ENCODE results near the gene WWC2. TPM values are rescaled to one million over a fixed set of nuclear protein-coding genes. Genes with fewer than 3 reads are reported as not detected.

The WWC2 gene
- total and polyA plus RNA-seq, 3 experiments from 2014 or later = 0.80 to 1.7 (median 0.85) TPM

- Histone ChIP-seq H3K9me3 (ENCODE audit: low read length) (no peaks in the 10 kb centered on the region), H3K27ac (ENCODE audit: low read depth, low read length) (no peak overlapping the region), H3K4me1 (ENCODE audit: insufficient read depth, low read length) (no peaks in the 10 kb centered on the region), H3K36me3 (ENCODE audit: insufficient read depth, low read length) (no peaks in the 10 kb centered on the region), H3K27me3 (ENCODE audit: insufficient read depth, low read length, poor library complexity, severe bottlenecking) (no peaks in the 10 kb centered on the region), H3K4me3 (ENCODE audit: low read length) (no peak overlapping the region)
- no peak overlapping the region for H3K4me3 Mint-ChIP-seq
- H3K9me3 Mint-ChIP-seq = no peaks in the 10 kb centered on the region
- CTCF ChIA-PET = no interaction called here
- POLR2A ChIA-PET = no interaction called here
- H3K36me3 Mint-ChIP-seq = no peaks in the 10 kb centered on the region
- no peaks in the 10 kb centered on the region for H3K4me1 Mint-ChIP-seq
- no peak overlapping the region for H3K27ac Mint-ChIP-seq
- no peak for DNase-seq
- H3K27me3 Mint-ChIP-seq = peaks cover 4 to 30% of the 10 kb centered on the region in 2 donors
These were observed 257.2 kb downstream of the WWC2 start for GRCh38 chr4:183356173-183356830.

DNA sequence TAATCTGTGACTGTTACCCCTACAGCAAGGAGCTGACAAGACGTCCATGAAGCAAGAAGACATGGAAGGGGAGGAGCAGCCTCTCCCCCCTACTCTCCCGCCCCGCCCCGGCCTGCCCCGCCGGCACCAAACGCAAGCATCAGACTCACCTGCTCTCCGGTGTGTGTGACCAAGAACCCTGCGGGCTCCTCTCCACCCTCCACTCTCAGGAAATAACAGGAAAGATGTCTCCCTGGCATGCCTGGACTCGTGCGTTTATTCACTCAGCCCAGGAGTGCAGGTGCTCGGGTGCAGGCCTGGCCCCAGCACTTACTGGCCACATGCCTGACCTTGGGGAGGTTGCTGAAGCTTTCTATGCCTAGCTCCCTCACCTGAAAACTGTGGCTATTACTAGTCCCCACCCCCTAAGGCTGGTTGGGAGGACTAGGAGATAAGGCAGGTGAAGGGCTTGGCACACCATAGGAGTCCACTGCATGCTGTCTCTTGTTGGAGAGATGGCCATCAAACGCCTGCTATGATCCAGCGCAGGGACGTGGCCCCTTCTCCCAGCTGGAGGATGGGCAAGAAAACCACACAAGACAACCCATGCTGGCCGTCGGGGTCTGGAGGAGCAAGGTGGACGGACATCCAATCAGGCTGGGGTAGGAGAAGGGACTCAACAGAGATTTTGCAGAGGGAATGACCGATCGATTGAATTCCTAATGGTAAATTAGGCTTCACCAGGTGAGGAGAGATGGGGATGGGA lies 258.0 kb downstream of the WWC2 start:
- H3K9me3 ChIP-seq (ENCODE audit: low read length) = no peaks in the 10 kb centered on the region
- Mint-ChIP-seq H3K9me3 (no peaks in the 10 kb centered on the region), H3K27me3 (peaks cover 4 to 26% of the 10 kb centered on the region in 2 donors), H3K4me3 (no peak overlapping the region), H3K36me3 (no peaks in the 10 kb centered on the region), H3K4me1 (no peaks in the 10 kb centered on the region), H3K27ac (no peak overlapping the region)
- POLR2A ChIA-PET = no interaction called here
- no peaks in the 10 kb centered on the region for H3K27me3 ChIP-seq (ENCODE audit: insufficient read depth, low read length, poor library complexity, severe bottlenecking)
- no peak overlapping the region for H3K4me3 ChIP-seq (ENCODE audit: low read length)
- CTCF ChIA-PET = no interaction called here
- no peak for DNase-seq
- H3K4me1 ChIP-seq (ENCODE audit: insufficient read depth, low read length) = no peaks in the 10 kb centered on the region
- H3K36me3 ChIP-seq (ENCODE audit: insufficient read depth, low read length) = no peaks in the 10 kb centered on the region
- no peak overlapping the region for H3K27ac ChIP-seq (ENCODE audit: low read depth, low read length)

GRCh38 chr4:183358215-183358755 lies 259.2 kb downstream of the WWC2 start:
- no peaks in the 10 kb centered on the region for H3K36me3 ChIP-seq (ENCODE audit: insufficient read depth, low read length)
- Mint-ChIP-seq H3K36me3 (no peaks in the 10 kb centered on the region), H3K27ac (peak overlapping the region in 1 of 8 donors; percentile 66), H3K4me1 (no peaks in the 10 kb centered on the region), H3K9me3 (no peaks in the 10 kb centered on the region), H3K4me3 (no peak overlapping the region), H3K27me3 (peaks cover 4 to 27% of the 10 kb centered on the region in 2 donors)
- DNase-seq = no peak
- no peaks in the 10 kb centered on the region for H3K4me1 ChIP-seq (ENCODE audit: insufficient read depth, low read length)
- H3K27ac ChIP-seq (ENCODE audit: low read depth, low read length) = no peak overlapping the region
- H3K9me3 ChIP-seq (ENCODE audit: low read length) = no peaks in the 10 kb centered on the region
- H3K4me3 ChIP-seq (ENCODE audit: low read length) = no peak overlapping the region
- CTCF ChIA-PET = no interaction called here
- H3K27me3 ChIP-seq (ENCODE audit: insufficient read depth, low read length, poor library complexity, severe bottlenecking) = no peaks in the 10 kb centered on the region
- POLR2A ChIA-PET = no interaction called here

- Mint-ChIP-seq H3K36me3 (no peaks in the 10 kb centered on the region), H3K27me3 (peaks cover 2 to 28% of the 10 kb centered on the region in 2 donors), H3K9me3 (no peaks in the 10 kb centered on the region), H3K4me3 (no peak overlapping the region), H3K27ac (no peak overlapping the region), H3K4me1 (no peaks in the 10 kb centered on the region)
- no peaks in the 10 kb centered on the region for H3K4me1 ChIP-seq (ENCODE audit: insufficient read depth, low read length)
- POLR2A ChIA-PET = no interaction called here
- no peaks in the 10 kb centered on the region for H3K9me3 ChIP-seq (ENCODE audit: low read length)
- no peak for DNase-seq
- H3K27me3 ChIP-seq (ENCODE audit: insufficient read depth, low read length, poor library complexity, severe bottlenecking) = no peaks in the 10 kb centered on the region
- H3K4me3 ChIP-seq (ENCODE audit: low read length) = no peak overlapping the region
- H3K27ac ChIP-seq (ENCODE audit: low read depth, low read length) = no peak overlapping the region
- H3K36me3 ChIP-seq (ENCODE audit: insufficient read depth, low read length) = no peaks in the 10 kb centered on the region
- CTCF ChIA-PET = interaction anchor here (2.3 kb wide), 1 partner anchor 47 kb away, joined by 6 read pairs; no protein-coding TSS in a partner anchor
These were observed 261.3 kb downstream of the WWC2 start for GRCh38 chr4:183360161-183360919.

DNA sequence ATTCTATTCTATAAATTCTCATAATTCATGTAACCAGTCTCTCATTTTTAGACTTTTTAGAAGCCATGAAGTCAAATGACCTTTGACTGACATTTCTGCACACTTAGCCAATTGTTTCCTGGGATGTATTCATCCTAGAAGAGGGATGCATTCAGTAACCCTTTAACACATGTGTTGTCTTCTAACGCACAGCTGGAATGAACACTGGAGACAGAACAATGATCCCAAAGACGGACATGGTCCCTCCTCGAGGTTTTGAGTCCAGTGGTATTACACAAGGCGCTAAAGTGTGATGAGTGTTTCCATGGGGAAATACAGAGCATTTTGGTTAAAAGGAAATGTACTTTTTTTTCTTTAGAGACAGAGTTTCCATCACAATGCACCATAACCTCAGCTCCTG lies 263.0 kb downstream of the WWC2 start:
- no peak overlapping the region for H3K27ac ChIP-seq (ENCODE audit: low read depth, low read length)
- H3K4me1 ChIP-seq (ENCODE audit: insufficient read depth, low read length) = no peaks in the 10 kb centered on the region
- no peaks in the 10 kb centered on the region for H3K4me1 Mint-ChIP-seq
- DNase-seq = no peak
- POLR2A ChIA-PET = no interaction called here
- H3K4me3 Mint-ChIP-seq = no peak overlapping the region
- H3K9me3 ChIP-seq (ENCODE audit: low read length) = no peaks in the 10 kb centered on the region
- H3K9me3 Mint-ChIP-seq = no peaks in the 10 kb centered on the region
- no peak overlapping the region for H3K4me3 ChIP-seq (ENCODE audit: low read length)
- H3K27ac Mint-ChIP-seq = no peak overlapping the region
- no peaks in the 10 kb centered on the region for H3K36me3 ChIP-seq (ENCODE audit: insufficient read depth, low read length)
- peaks cover 0 to 28% of the 10 kb centered on the region in 2 donors for H3K27me3 Mint-ChIP-seq
- no peaks in the 10 kb centered on the region for H3K27me3 ChIP-seq (ENCODE audit: insufficient read depth, low read length, poor library complexity, severe bottlenecking)
- CTCF ChIA-PET = interaction anchor here (2.3 kb wide), 1 partner anchor 45 kb away, joined by 6 read pairs; no protein-coding TSS in a partner anchor
- H3K36me3 Mint-ChIP-seq = no peaks in the 10 kb centered on the region

GRCh38 chr4:183362916-183363542 lies 264.0 kb downstream of the WWC2 start:
- Histone ChIP-seq H3K36me3 (ENCODE audit: insufficient read depth, low read length) (no peaks in the 10 kb centered on the region), H3K4me1 (ENCODE audit: insufficient read depth, low read length) (no peaks in the 10 kb centered on the region), H3K4me3 (ENCODE audit: low read length) (no peak overlapping the region), H3K27ac (ENCODE audit: low read depth, low read length) (no peak overlapping the region), H3K27me3 (ENCODE audit: insufficient read depth, low read length, poor library complexity, severe bottlenecking) (no peaks in the 10 kb centered on the region), H3K9me3 (ENCODE audit: low read length) (no peaks in the 10 kb centered on the region)
- Mint-ChIP-seq H3K9me3 (no peaks in the 10 kb centered on the region), H3K4me1 (no peaks in the 10 kb centered on the region), H3K4me3 (no peak overlapping the region), H3K27me3 (peaks cover under 1 to 21% of the 10 kb centered on the region in 2 donors), H3K36me3 (no peaks in the 10 kb centered on the region), H3K27ac (peak overlapping the region in 1 of 8 donors; percentile 63)
- ChIA-PET CTCF (no interaction called here), POLR2A (no interaction called here)
- no peak for DNase-seq

DNA sequence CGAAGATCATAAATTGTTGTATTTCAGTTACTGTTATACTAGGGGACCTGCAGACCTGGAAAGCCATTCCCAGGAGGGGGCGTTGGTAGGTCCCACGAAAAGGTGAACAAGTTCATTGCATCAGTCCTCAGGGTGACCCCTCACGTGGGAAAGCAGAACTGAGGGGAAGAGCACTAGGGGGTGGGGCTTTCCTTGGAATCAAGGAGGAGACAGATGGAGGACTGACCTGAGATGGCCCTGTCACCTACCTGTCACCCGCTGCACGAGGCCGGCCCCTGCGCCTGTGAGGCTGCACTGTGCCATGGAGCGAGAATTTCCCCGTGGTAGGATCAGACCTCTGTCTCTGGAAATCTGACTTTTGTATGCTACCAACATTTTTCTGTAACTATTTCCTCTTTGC lies 265.0 kb downstream of the WWC2 start:
- Histone ChIP-seq H3K9me3 (ENCODE audit: low read length) (no peaks in the 10 kb centered on the region), H3K27me3 (ENCODE audit: insufficient read depth, low read length, poor library complexity, severe bottlenecking) (no peaks in the 10 kb centered on the region), H3K36me3 (ENCODE audit: insufficient read depth, low read length) (no peaks in the 10 kb centered on the region), H3K27ac (ENCODE audit: low read depth, low read length) (no peak overlapping the region), H3K4me1 (ENCODE audit: insufficient read depth, low read length) (no peaks in the 10 kb centered on the region), H3K4me3 (ENCODE audit: low read length) (no peak overlapping the region)
- Mint-ChIP-seq H3K4me3 (no peak overlapping the region), H3K36me3 (no peaks in the 10 kb centered on the region), H3K4me1 (no peaks in the 10 kb centered on the region), H3K27me3 (peaks cover 1 to 17% of the 10 kb centered on the region in 2 donors), H3K9me3 (no peaks in the 10 kb centered on the region), H3K27ac (peak overlapping the region in 1 of 8 donors; percentile 86)
- ChIA-PET POLR2A (no interaction called here), CTCF (no interaction called here)
- DNase-seq = no peak

Measured in CD8-positive, alpha-beta memory T cell (primary cell).